Measurements from ENCODE around the gene CLDN4.
"Not testable (repeated sequence)": the region's sequence is repeated elsewhere in the genome, so short reads cannot be mapped to it uniquely, and the experiment has no call there.

DNA sequence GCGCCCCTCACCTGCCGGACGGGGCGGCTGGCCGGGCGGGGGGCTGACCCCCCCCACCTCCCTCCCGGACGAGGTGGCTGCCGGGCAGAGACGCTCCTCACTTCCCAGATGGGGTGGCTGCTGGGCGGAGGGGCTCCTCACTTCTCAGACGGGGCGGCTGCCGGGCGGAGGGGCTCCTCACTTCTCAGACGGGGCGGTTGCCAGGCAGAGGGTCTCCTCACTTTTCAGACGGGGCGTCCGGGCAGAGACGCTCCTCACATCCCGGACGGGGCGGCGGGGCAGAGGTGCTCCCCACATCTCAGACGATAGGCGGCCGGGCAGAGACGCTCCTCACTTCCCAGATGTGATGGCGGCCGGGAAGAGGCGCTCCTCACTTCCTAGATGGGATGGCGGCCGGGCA is 33.6 kb upstream of the CLDN4 start:
- TF ChIP-seq, protein P1, sequence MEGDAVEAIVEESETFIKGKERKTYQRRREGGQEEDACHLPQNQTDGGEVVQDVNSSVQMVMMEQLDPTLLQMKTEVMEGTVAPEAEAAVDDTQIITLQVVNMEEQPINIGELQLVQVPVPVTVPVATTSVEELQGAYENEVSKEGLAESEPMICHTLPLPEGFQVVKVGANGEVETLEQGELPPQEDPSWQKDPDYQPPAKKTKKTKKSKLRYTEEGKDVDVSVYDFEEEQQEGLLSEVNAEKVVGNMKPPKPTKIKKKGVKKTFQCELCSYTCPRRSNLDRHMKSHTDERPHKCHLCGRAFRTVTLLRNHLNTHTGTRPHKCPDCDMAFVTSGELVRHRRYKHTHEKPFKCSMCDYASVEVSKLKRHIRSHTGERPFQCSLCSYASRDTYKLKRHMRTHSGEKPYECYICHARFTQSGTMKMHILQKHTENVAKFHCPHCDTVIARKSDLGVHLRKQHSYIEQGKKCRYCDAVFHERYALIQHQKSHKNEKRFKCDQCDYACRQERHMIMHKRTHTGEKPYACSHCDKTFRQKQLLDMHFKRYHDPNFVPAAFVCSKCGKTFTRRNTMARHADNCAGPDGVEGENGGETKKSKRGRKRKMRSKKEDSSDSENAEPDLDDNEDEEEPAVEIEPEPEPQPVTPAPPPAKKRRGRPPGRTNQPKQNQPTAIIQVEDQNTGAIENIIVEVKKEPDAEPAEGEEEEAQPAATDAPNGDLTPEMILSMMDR (IDR thresholded peaks at IDR 0.05; ENCODE audit: extremely low read depth in 1 of 2, insufficient read depth in 1 of 2, low read depth in 1 of 2, low read length in 2 of 2), result not testable (repeated sequence)
- TF ChIP-seq POLR2AphosphoS5 (IDR thresholded peaks at IDR 0.05; ENCODE audit: insufficient read depth, low read depth, low read length); MYC (IDR thresholded peaks at IDR 0.05; ENCODE audit: low read depth, low read length): not testable (repeated sequence)
